Mesenchymal stem cell (in vitro differentiated cells and primary cell): ENCODE results near the gene NR2F2. TPM values are rescaled to one million over a fixed set of nuclear protein-coding genes. Genes with fewer than 3 reads are reported as not detected.

Source experiments
- DNase-seq: peaks from one replicate; pipeline ENCODE4 v3.0.0-alpha.2; 2013
- H2AFZ ChIP-seq: one replicate; pipeline ENCODE4 v1.6.1; 2013; ENCODE audit warnings: low read depth, mild to moderate bottlenecking, control low read depth, inconsistent platforms, low read length, moderate library complexity
- H2AK5ac ChIP-seq: 2 replicates; pipeline ENCODE4 v1.6.1; 2013; ENCODE audit warnings: low read length, moderate library complexity, mild to moderate bottlenecking, inconsistent platforms; ENCODE audit not compliant: severe bottlenecking
- H2BK120ac ChIP-seq: one replicate; pipeline ENCODE4 v1.6.1; 2013; ENCODE audit warnings: low read depth, mild to moderate bottlenecking, inconsistent platforms, low read length, moderate library complexity
- H2BK12ac ChIP-seq, 2 experiments: one replicate each; pipeline ENCODE4 v1.6.1; 2013; ENCODE audit warnings: inconsistent platforms in 2 of 2, low read length in 2 of 2, mild to moderate bottlenecking in 2 of 2, moderate library complexity in 2 of 2, control low read depth in 1 of 2
- H2BK15ac ChIP-seq: one replicate; pipeline ENCODE4 v1.6.1; 2013; ENCODE audit warnings: mild to moderate bottlenecking, low read depth, inconsistent platforms; ENCODE audit not compliant: poor library complexity, severe bottlenecking
- H2BK5ac ChIP-seq: 2 replicates; pipeline ENCODE4 v1.6.1; 2013; ENCODE audit warnings: low read depth, mild to moderate bottlenecking, low read length, control low read depth, inconsistent platforms; ENCODE audit not compliant: poor library complexity, severe bottlenecking
- H3K14ac ChIP-seq, 2 experiments: one replicate each; pipeline ENCODE4 v1.6.1; 2013; ENCODE audit warnings: inconsistent platforms in 2 of 2, low read length in 2 of 2, control low read depth in 1 of 2, mild to moderate bottlenecking in 1 of 2, moderate library complexity in 1 of 2
- H3K18ac ChIP-seq, 2 experiments: one replicate each; pipeline ENCODE4 v1.6.1; 2013; ENCODE audit warnings: inconsistent platforms in 2 of 2, low read length in 2 of 2, control low read depth in 1 of 2, low read depth in 1 of 2, mild to moderate bottlenecking in 1 of 2
- H3K23ac ChIP-seq, 2 experiments: one replicate each; pipeline ENCODE4 v1.6.1; 2013; ENCODE audit warnings: inconsistent platforms in 2 of 2, low read length in 2 of 2, mild to moderate bottlenecking in 2 of 2, moderate library complexity in 2 of 2, control low read depth in 1 of 2
- H3K27ac ChIP-seq: 2 replicates; pipeline ENCODE4 v1.5.1; 2013; ENCODE audit warnings: mild to moderate bottlenecking, moderate library complexity, low read length, control low read depth, inconsistent platforms; ENCODE audit not compliant: poor library complexity, severe bottlenecking
- H3K27me3 ChIP-seq, 2 experiments: 2 replicates each; pipeline versions ENCODE4 v1.6.1 to v1.7.0; 2013; ENCODE audit warnings: low read length in 2 of 2, mild to moderate bottlenecking in 2 of 2, moderate library complexity in 2 of 2, control low read depth in 1 of 2, inconsistent platforms in 1 of 2; ENCODE audit not compliant: control insufficient read depth in 1 of 2, insufficient read depth in 1 of 2
- H3K36me3 ChIP-seq, 2 experiments: 2 replicates each; pipeline versions ENCODE4 v1.6.1 to v1.7.0; 2013; ENCODE audit warnings: low read length in 2 of 2, control low read depth in 1 of 2, inconsistent platforms in 1 of 2, low read depth in 1 of 2, mild to moderate bottlenecking in 1 of 2; ENCODE audit not compliant: insufficient read depth in 2 of 2, control insufficient read depth in 1 of 2
- H3K4ac ChIP-seq, 2 experiments: one replicate each; pipeline ENCODE4 v1.6.1; 2013; ENCODE audit warnings: inconsistent platforms in 2 of 2, low read length in 2 of 2, mild to moderate bottlenecking in 2 of 2, moderate library complexity in 2 of 2, control low read depth in 1 of 2, low read depth in 1 of 2
- H3K4me1 ChIP-seq: 2 replicates; pipeline ENCODE4 v1.6.1; 2013; ENCODE audit warnings: low read depth, low read length, control low read depth; ENCODE audit not compliant: control insufficient read depth, insufficient read depth
- H3K4me2 ChIP-seq: 2 replicates; pipeline ENCODE4 v1.6.1; 2013; ENCODE audit warnings: low read length, mild to moderate bottlenecking, inconsistent platforms; ENCODE audit not compliant: poor library complexity, severe bottlenecking
- H3K4me3 ChIP-seq, 2 experiments: 2 replicates each; pipeline versions ENCODE4 v1.5.1 to v1.7.0; 2013; ENCODE audit warnings: low read length in 2 of 2, mild to moderate bottlenecking in 2 of 2, control low read depth in 1 of 2, low read depth in 1 of 2; ENCODE audit not compliant: insufficient read depth in 1 of 2
- H3K79me1 ChIP-seq: replicated peaks from 2 replicates; pipeline ENCODE4 v1.6.1; 2013; ENCODE audit warnings: mild to moderate bottlenecking, control low read depth, low read length, inconsistent platforms; ENCODE audit not compliant: poor library complexity, severe bottlenecking
- H3K9ac ChIP-seq: 2 replicates; pipeline ENCODE4 v1.7.0; 2013; ENCODE audit warnings: mild to moderate bottlenecking, low read length, moderate library complexity
- H3K9me3 ChIP-seq: 2 replicates; pipeline ENCODE4 v1.7.0; 2013; ENCODE audit warnings: mild to moderate bottlenecking, low read length; ENCODE audit not compliant: control insufficient read depth
- H4K8ac ChIP-seq: one replicate; pipeline ENCODE4 v1.6.1; 2013; ENCODE audit warnings: inconsistent platforms, mild to moderate bottlenecking, low read length, moderate library complexity
- H4K91ac ChIP-seq: one replicate; pipeline ENCODE4 v1.6.1; 2013; ENCODE audit warnings: mild to moderate bottlenecking, low read length, inconsistent platforms
- WGBS: methylation state at CpG from one replicate; pipeline ENCODE4 v1.1.7; 2013; ENCODE audit warnings: mixed read lengths; 5-methylcytosine and 5-hydroxymethylcytosine counted together
- polyA plus RNA-seq, 2 experiments: library from polyadenylated mRNA; stranded (reverse); fragments of 200-250 nt; gene quantifications; one replicate each; pipeline ENCODE4 v1.2.3, GENCODE V29; 2013

Gene NR2F2
- polyA plus RNA-seq (2013, experiment 1 of 2), result 117 TPM
- polyA plus RNA-seq (2013, experiment 2 of 2), result 115 TPM

DNA sequence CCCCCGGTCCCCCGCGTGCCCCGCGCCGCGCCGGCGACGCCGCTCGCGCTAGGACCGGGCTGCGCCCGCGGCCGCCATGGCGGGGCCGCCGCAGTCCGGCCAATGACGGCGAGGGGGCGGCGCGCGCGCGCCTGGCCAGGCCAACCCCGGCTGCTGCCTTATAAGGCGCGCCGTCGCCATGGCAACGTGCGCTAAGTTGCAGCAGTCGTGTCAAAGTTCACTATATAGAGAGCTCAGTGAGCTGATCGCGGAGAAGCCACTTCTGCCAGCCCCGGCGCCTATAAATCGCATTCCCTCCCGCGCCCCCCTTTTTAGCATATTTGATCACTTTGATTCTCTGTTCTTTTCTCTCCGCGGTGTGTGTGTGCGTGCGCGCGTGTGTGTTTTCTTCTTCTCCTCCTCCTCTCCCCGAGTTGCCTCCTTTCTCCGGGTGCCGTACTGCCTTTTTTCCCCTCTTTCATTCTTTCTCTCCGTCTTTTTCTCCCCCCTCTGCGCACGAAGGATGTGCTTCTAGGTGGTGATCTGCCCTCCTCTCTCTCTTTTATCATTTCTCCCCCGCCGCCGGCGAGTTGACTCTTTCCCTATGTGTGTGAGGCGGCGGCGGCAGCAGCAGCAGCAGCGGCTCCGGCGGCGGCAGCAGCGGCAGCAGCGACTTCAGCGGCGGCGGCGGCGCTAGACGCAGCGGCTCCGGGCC lies at the start of gene NR2F2:
NR2F2 (plus strand) TSS at position 251 of the 694 bp plus-strand sequence. CDS start 1,406 bp downstream, outside the sequence.
- DNase-seq, result peak; percentile 99
- Histone ChIP-seq H3K27ac (peak within 1 kb of the TSS; percentile 99), H2BK12ac (peak within 1 kb of the TSS; percentile 83 to 96), H3K27me3 (no peaks in the 10 kb centered on the region), H3K4ac (peak within 1 kb of the TSS; percentile 94), H4K8ac (peak within 1 kb of the TSS; percentile 85), H2AK5ac (peak within 1 kb of the TSS; percentile 38), H3K18ac (peak within 1 kb of the TSS; percentile 100), H3K9me3 (no peaks in the 10 kb centered on the region), H2BK120ac (peak within 1 kb of the TSS; percentile 94), H3K14ac (peak within 1 kb of the TSS in 1 of 2 experiments; percentile 99), H3K36me3 (peaks cover 25 to 39% of the 10 kb centered on the region in 2 experiments), H3K79me1 (no peaks in the 10 kb centered on the region), H3K4me2 (peak within 1 kb of the TSS; percentile 83), H2AFZ (no peak within 1 kb of the TSS), H3K23ac (peak within 1 kb of the TSS; percentile 3 to 23), H3K9ac (peak within 1 kb of the TSS; percentile 99), H2BK5ac (peak within 1 kb of the TSS; percentile 94), H3K4me3 (peak within 1 kb of the TSS; percentile 81 to 99), H3K4me1 (no peaks in the 10 kb centered on the region), H2BK15ac (peak within 1 kb of the TSS; percentile 87), H4K91ac (peak within 1 kb of the TSS; percentile 89)
- WGBS, result under 1% methylated on average over 59 of the region's 78 CpGs

DNA sequence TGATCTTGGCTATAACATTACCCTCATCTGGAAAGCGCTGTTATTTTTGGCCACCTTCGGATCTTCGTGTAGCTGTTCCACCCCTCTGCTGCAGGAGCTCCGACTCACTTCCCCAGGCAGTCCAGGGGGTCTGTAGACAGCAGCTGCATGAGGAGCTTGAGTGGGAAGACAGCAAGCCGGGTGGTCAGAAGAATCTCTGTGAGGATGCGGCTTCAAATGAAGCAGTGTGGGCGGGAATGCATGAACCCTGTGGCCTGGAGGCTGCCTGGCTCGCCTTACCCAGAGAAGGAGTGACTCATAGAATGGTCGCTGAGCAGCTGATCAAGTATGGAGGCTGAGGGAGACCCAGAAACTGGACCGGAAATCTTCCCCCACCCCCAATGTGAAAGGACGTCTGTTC lies 45.2 kb upstream of the NR2F2 start:
- no peak overlapping the region for H3K4ac ChIP-seq
- no peak overlapping the region for H2BK120ac ChIP-seq
- no peak overlapping the region for H2AK5ac ChIP-seq
- peak overlapping the region; percentile 70 for H3K27ac ChIP-seq
- peak overlapping the region; percentile 46 for H3K9ac ChIP-seq
- H2BK5ac ChIP-seq, result peak overlapping the region; percentile 88
- no peak overlapping the region for H2BK12ac ChIP-seq
- no peak overlapping the region for H2BK15ac ChIP-seq
- H3K27me3 ChIP-seq, result no peaks in the 10 kb centered on the region
- peak overlapping the region in 1 of 2 experiments; percentile 10 for H3K4me3 ChIP-seq
- no peak overlapping the region for H3K23ac ChIP-seq
- H3K4me1 ChIP-seq, result peaks cover 11% of the 10 kb centered on the region
- H2AFZ ChIP-seq, result no peak overlapping the region
- H4K91ac ChIP-seq, result no peak overlapping the region
- H3K9me3 ChIP-seq, result no peaks in the 10 kb centered on the region
- peak overlapping the region; percentile 41 for H4K8ac ChIP-seq
- H3K18ac ChIP-seq, result peak overlapping the region; percentile 50 to 58
- H3K79me1 ChIP-seq, result peaks cover 13% of the 10 kb centered on the region
- H3K4me2 ChIP-seq, result no peak overlapping the region
- WGBS, result 31% methylated on average over 10 of the region's 11 CpGs
- DNase-seq, result peak; percentile 59
- peaks cover 0 to 44% of the 10 kb centered on the region in 2 experiments for H3K36me3 ChIP-seq
- no peak overlapping the region for H3K14ac ChIP-seq

DNA sequence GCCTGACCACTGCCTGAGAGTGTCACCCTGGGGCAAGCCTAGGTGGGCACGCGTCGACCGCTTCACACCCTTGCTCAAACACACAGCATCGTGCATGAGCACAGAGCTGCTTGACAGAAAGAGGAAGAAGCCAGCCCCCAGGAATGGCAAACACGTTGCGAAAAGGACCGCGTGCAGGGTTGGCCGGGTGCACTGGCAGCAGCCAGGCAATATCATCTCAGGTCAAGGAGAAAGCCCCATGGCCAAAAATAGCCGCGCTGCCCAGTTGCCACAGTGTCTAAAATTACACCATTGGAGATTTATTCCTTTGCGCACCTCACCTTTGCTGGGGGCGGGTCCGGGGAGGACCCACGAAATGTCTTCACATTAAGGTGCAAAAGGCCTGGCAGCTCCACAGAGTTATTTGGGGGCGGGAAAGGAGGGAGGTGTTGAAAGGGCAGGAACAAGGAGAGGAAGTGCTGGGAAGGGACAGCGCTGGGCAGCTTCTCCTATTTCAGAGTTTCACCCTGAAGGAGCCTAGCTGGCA lies 44.7 kb upstream of the NR2F2 start:
- H3K4ac ChIP-seq, result peak overlapping the region in 1 of 2 experiments; percentile 70
- no peak overlapping the region for H2BK15ac ChIP-seq
- H3K9ac ChIP-seq, result no peak overlapping the region
- H3K4me3 ChIP-seq, result no peak overlapping the region
- DNase-seq, result no peak
- no peak overlapping the region for H3K14ac ChIP-seq
- H4K8ac ChIP-seq, result peak overlapping the region; percentile 41
- peak overlapping the region; percentile 70 for H3K27ac ChIP-seq
- peaks cover 0 to 42% of the 10 kb centered on the region in 2 experiments for H3K36me3 ChIP-seq
- peak overlapping the region; percentile 50 to 58 for H3K18ac ChIP-seq
- WGBS, result 91% methylated on average over 17 of the region's 18 CpGs
- H3K27me3 ChIP-seq, result no peaks in the 10 kb centered on the region
- no peak overlapping the region for H2BK120ac ChIP-seq
- H3K4me2 ChIP-seq, result no peak overlapping the region
- H3K9me3 ChIP-seq, result no peaks in the 10 kb centered on the region
- peaks cover 16% of the 10 kb centered on the region for H3K79me1 ChIP-seq
- H4K91ac ChIP-seq, result no peak overlapping the region
- peak overlapping the region; percentile 23 for H2AK5ac ChIP-seq
- H3K23ac ChIP-seq, result no peak overlapping the region
- H2BK12ac ChIP-seq, result peak overlapping the region in 1 of 2 experiments; percentile 23
- peak overlapping the region; percentile 83 for H2BK5ac ChIP-seq
- peaks cover 14% of the 10 kb centered on the region for H3K4me1 ChIP-seq
- no peak overlapping the region for H2AFZ ChIP-seq

DNA sequence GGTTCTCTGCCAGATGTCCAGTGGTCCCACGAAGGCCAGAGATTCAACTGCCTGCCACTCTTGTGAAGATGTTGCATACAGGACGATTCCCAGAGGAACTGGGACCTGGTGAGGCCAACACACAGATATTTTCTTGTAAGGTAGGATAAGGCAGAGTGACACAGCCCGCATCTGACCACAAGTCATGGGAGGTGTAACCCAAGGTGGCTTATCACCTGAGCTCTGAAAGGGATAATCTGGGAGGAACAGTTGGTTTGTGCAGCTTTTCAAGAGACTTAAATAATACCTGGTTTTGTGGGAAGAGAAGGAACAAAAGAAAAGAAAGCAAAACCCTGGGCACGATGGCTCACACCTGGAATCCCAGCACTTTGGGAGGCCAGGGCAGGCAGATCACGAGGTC lies 39.8 kb upstream of the NR2F2 start:
- H4K91ac ChIP-seq, result no peak overlapping the region
- H3K18ac ChIP-seq, result no peak overlapping the region
- no peak overlapping the region for H2BK12ac ChIP-seq
- no peak overlapping the region for H3K4me3 ChIP-seq
- no peak overlapping the region for H3K23ac ChIP-seq
- H3K27ac ChIP-seq, result no peak overlapping the region
- no peak overlapping the region for H4K8ac ChIP-seq
- peaks cover 8% of the 10 kb centered on the region for H3K4me1 ChIP-seq
- peaks cover 0 to 18% of the 10 kb centered on the region in 2 experiments for H3K36me3 ChIP-seq
- H3K4me2 ChIP-seq, result no peak overlapping the region
- no peak overlapping the region for H3K4ac ChIP-seq
- no peaks in the 10 kb centered on the region for H3K27me3 ChIP-seq
- no peak overlapping the region for H2BK5ac ChIP-seq
- H3K14ac ChIP-seq, result no peak overlapping the region
- no peaks in the 10 kb centered on the region for H3K9me3 ChIP-seq
- peak overlapping the region; percentile 13 for H2AK5ac ChIP-seq
- H3K79me1 ChIP-seq, result peaks cover 8% of the 10 kb centered on the region
- DNase-seq, result no peak
- H3K9ac ChIP-seq, result no peak overlapping the region
- no peak overlapping the region for H2BK120ac ChIP-seq
- WGBS, result 94% methylated on average over 5 of the region's 5 CpGs
- no peak overlapping the region for H2AFZ ChIP-seq
- H2BK15ac ChIP-seq, result no peak overlapping the region
